Activated CD8-positive, alpha-beta memory T cell treated with anti-CD3 and anti-CD28 coated beads for 1 hour (primary cell): ENCODE measurements around the gene FOXF2.

Experiments
- DNase-seq, 2 donors: peaks; one replicate each; pipeline ENCODE4 v3.0.0-alpha.2; 2020; ENCODE audit warnings: low read depth in 1 of 2; ENCODE audit errors: extremely low read depth in 1 of 2

Gene FOXF2

GRCh38 chr6:1405221-1405620 is 15.8 kb downstream of the FOXF2 start:
- no peak for DNase-seq

GRCh38 chr6:1406306-1407072 is 17.1 kb downstream of the FOXF2 start:
- DNase-seq = no peak

- DNase-seq = no peak
Observed at GRCh38 chr6:1407499-1407990, 18.2 kb downstream of the FOXF2 start.

- DNase-seq = no peak
Observed at GRCh38 chr6:1409774-1410465, 20.5 kb downstream of the FOXF2 start.

- no peak for DNase-seq
Observed at GRCh38 chr6:1412901-1413300, 23.5 kb downstream of the FOXF2 start.

- DNase-seq = no peak
Observed at GRCh38 chr6:1415416-1416063, 26.2 kb downstream of the FOXF2 start.

- no peak for DNase-seq
Observed at GRCh38 chr6:1416191-1416760, 26.9 kb downstream of the FOXF2 start.

GRCh38 chr6:1416820-1417219 is 27.4 kb downstream of the FOXF2 start:
- DNase-seq = no peak

GRCh38 chr6:1417718-1418117 is 28.3 kb downstream of the FOXF2 start:
- no peak for DNase-seq

- DNase-seq = no peak
Observed at GRCh38 chr6:1418471-1419191, 29.3 kb downstream of the FOXF2 start.

- no peak for DNase-seq
Observed at GRCh38 chr6:1420382-1420781, 31.0 kb downstream of the FOXF2 start.

GRCh38 chr6:1422290-1422689 is 32.9 kb downstream of the FOXF2 start:
- no peak for DNase-seq

- DNase-seq = no peak
Observed at GRCh38 chr6:1423578-1423977, 34.2 kb downstream of the FOXF2 start.

- DNase-seq = no peak
Observed at GRCh38 chr6:1424306-1424927, 35.0 kb downstream of the FOXF2 start.

GRCh38 chr6:1426416-1426815 is 37.0 kb downstream of the FOXF2 start:
- DNase-seq = no peak

- no peak for DNase-seq
Observed at GRCh38 chr6:1435806-1436205, 46.4 kb downstream of the FOXF2 start.

GRCh38 chr6:1436334-1437306 is 47.2 kb downstream of the FOXF2 start:
- no peak for DNase-seq

- DNase-seq = no peak
Observed at GRCh38 chr6:1437553-1438406, 48.4 kb downstream of the FOXF2 start.
